H1 (cell line): ENCODE results near the gene SLC38A10. TPM values are rescaled to one million over a fixed set of nuclear protein-coding genes. Genes with fewer than 3 reads are reported as not detected.

Source experiments
- CTCF ChIA-PET: fragments of 300-600 bp; sonication (Branson Sonifier 250); formaldehyde crosslinking; loops from one replicate; lab custom pipeline; 2021; ENCODE audit not compliant: partially characterized antibody; lab: Charles Lee
- POLR2A ChIA-PET: fragments of 300-600 bp; sonication (Branson Sonifier 250); formaldehyde crosslinking; loops from one replicate; lab custom pipeline; 2021; ENCODE audit warnings: inconsistent platforms; ENCODE audit not compliant: partially characterized antibody; lab: Charles Lee
- DNase-seq, 2 experiments: peaks; one replicate each; pipeline versions ENCODE4 v3.0.0 to v3.0.0-alpha.2; 2010 to 2022; ENCODE audit warnings: low spot score in 2 of 2, low read depth in 1 of 2, mixed read lengths in 1 of 2
- FAIRE-seq: peaks from 2 replicates; lab custom pipeline; 2011; peaks lifted over from hg19 to GRCh38; lab: Jason Lieb, UNC
- H2AFZ ChIP-seq: 2 replicates; pipeline ENCODE4 v1.8.1; 2012; ENCODE audit warnings: low read length, inconsistent platforms
- H2AK5ac ChIP-seq: 2 replicates; pipeline ENCODE4 v1.6.1; 2013; ENCODE audit warnings: low read depth, low read length
- H2BK120ac ChIP-seq: replicated peaks from 2 replicates; pipeline ENCODE3; 2013; ENCODE audit warnings: low read depth, low read length, inconsistent platforms
- H2BK12ac ChIP-seq: 2 replicates; pipeline ENCODE4 v1.6.1; 2013; ENCODE audit warnings: low read depth, low read length
- H2BK15ac ChIP-seq: 2 replicates; pipeline ENCODE4 v1.6.1; 2013; ENCODE audit warnings: low read length
- H2BK20ac ChIP-seq: 2 replicates; pipeline ENCODE4 v1.6.1; 2013; ENCODE audit warnings: low read length
- H2BK5ac ChIP-seq: 2 replicates; pipeline ENCODE4 v1.6.1; 2013; ENCODE audit warnings: low read depth, low read length
- H3K14ac ChIP-seq: 2 replicates; pipeline ENCODE4 v1.6.1; 2013; ENCODE audit warnings: inconsistent platforms; ENCODE audit not compliant: insufficient read length
- H3K18ac ChIP-seq: 2 replicates; pipeline ENCODE4 v1.6.1; 2013; ENCODE audit warnings: low read length; ENCODE audit errors: extremely low read depth
- H3K23ac ChIP-seq: 2 replicates; pipeline ENCODE4 v1.6.1; 2013; ENCODE audit warnings: inconsistent platforms; ENCODE audit not compliant: insufficient read length
- H3K23me2 ChIP-seq: 2 replicates; pipeline ENCODE4 v1.6.1; 2013; ENCODE audit warnings: low read depth, low read length
- H3K27ac ChIP-seq: 2 replicates; pipeline ENCODE4 v1.6.1; 2011; ENCODE audit warnings: low read depth, low read length, inconsistent platforms
- H3K27me3 ChIP-seq, 4 experiments: replicated peaks in 1 of 4; 1 replicate in 1 of 4; 2 replicates in 3 of 4; pipeline versions ENCODE4 v1.6.1 to v1.8.1; 2011 to 2013; ENCODE audit warnings: low read length in 3 of 4, mild to moderate bottlenecking in 3 of 4, inconsistent platforms in 2 of 4, mixed read lengths in 2 of 4, moderate library complexity in 1 of 4; ENCODE audit not compliant: control insufficient read depth in 3 of 4, insufficient read depth in 3 of 4; ENCODE audit errors: extremely low read depth in 1 of 4
- H3K36me3 ChIP-seq, 4 experiments: 2 replicates each; pipeline versions ENCODE4 v1.6.1 to v1.8.1; 2011 to 2013; ENCODE audit warnings: mild to moderate bottlenecking in 4 of 4, low read length in 3 of 4, moderate library complexity in 2 of 4, control low read depth in 1 of 4, inconsistent platforms in 1 of 4; ENCODE audit not compliant: insufficient read depth in 4 of 4, control insufficient read depth in 2 of 4
- H3K4ac ChIP-seq: replicated peaks from 2 replicates; pipeline ENCODE3; 2013; ENCODE audit warnings: low read length, low read depth, mixed read lengths, inconsistent platforms; ENCODE audit not compliant: insufficient read length
- H3K4me1 ChIP-seq, 4 experiments: replicated peaks in 1 of 4; 1 replicate in 1 of 4; 2 replicates in 3 of 4; pipeline versions ENCODE4 v1.6.1 to v1.8.1; 2011 to 2013; ENCODE audit warnings: low read length in 3 of 4, inconsistent platforms in 2 of 4, mixed read lengths in 1 of 4; ENCODE audit not compliant: insufficient read depth in 4 of 4, control insufficient read depth in 3 of 4
- H3K4me2 ChIP-seq, 2 experiments: 2 replicates each; pipeline versions ENCODE4 v1.6.1 to v1.8.1; 2011 to 2013; ENCODE audit warnings: low read depth in 2 of 2, low read length in 2 of 2, control low read depth in 1 of 2, inconsistent platforms in 1 of 2, mild to moderate bottlenecking in 1 of 2; ENCODE audit not compliant: insufficient read depth in 1 of 2
- H3K4me3 ChIP-seq, 4 experiments: fragments of 200-600, 300-600 bp in 1 of 4; sonication (generic), shearing (Covaris generic), sonication (Bioruptor Twin) in 1 of 4; 2 replicates each; pipeline versions ENCODE4 v1.5.1 to v1.8.1; 2011 to 2016; ENCODE audit warnings: low read length in 4 of 4, low read depth in 3 of 4, control low read depth in 2 of 4, inconsistent platforms in 2 of 4, mild to moderate bottlenecking in 2 of 4, mixed read lengths in 1 of 4, moderate library complexity in 1 of 4; ENCODE audit not compliant: insufficient read depth in 2 of 4; ENCODE audit errors: extremely low read depth in 1 of 4
- H3K56ac ChIP-seq: replicated peaks from 2 replicates; pipeline ENCODE3; 2013; ENCODE audit warnings: low read depth, mild to moderate bottlenecking, mixed read lengths, low read length, inconsistent platforms; ENCODE audit not compliant: insufficient read length
- H3K79me1 ChIP-seq: 2 replicates; pipeline ENCODE4 v1.6.1; 2013; ENCODE audit warnings: low read depth, low read length, control low read depth
- H3K79me2 ChIP-seq, 2 experiments: 2 replicates each; pipeline versions ENCODE4 v1.6.1 to v1.8.1; 2012 to 2013; ENCODE audit warnings: low read length in 2 of 2, mild to moderate bottlenecking in 2 of 2, inconsistent platforms in 1 of 2; ENCODE audit not compliant: insufficient read depth in 2 of 2, control insufficient read depth in 1 of 2
- H3K9ac ChIP-seq, 4 experiments: replicated peaks in 1 of 4; 1 replicate in 1 of 4; 2 replicates in 3 of 4; pipeline versions ENCODE4 v1.6.1 to v1.8.1; 2011 to 2013; ENCODE audit warnings: low read depth in 3 of 4, low read length in 3 of 4, control low read depth in 2 of 4, mild to moderate bottlenecking in 2 of 4, moderate library complexity in 2 of 4, inconsistent platforms in 1 of 4; ENCODE audit errors: extremely low read depth in 1 of 4
- H3K9me3 ChIP-seq, 2 experiments: 2 replicates each; pipeline versions ENCODE4 v1.6.1 to v1.8.1; 2012 to 2013; ENCODE audit warnings: mild to moderate bottlenecking in 2 of 2, moderate library complexity in 2 of 2, control low read depth in 1 of 2, inconsistent platforms in 1 of 2, low read depth in 1 of 2, low read length in 1 of 2, mixed read lengths in 1 of 2; ENCODE audit not compliant: insufficient read depth in 2 of 2
- H4K20me1 ChIP-seq, 2 experiments: replicated peaks in 1 of 2; 2 replicates each; pipeline versions ENCODE3 to v1.8.1; 2011 to 2013; ENCODE audit warnings: inconsistent platforms in 2 of 2, low read length in 2 of 2, mild to moderate bottlenecking in 1 of 2; ENCODE audit not compliant: insufficient read depth in 2 of 2, control insufficient read depth in 1 of 2
- H4K5ac ChIP-seq: 2 replicates; pipeline ENCODE4 v1.6.1; 2013; ENCODE audit warnings: low read length, low read depth, mixed read lengths, inconsistent platforms; ENCODE audit not compliant: insufficient read length
- H4K8ac ChIP-seq: 2 replicates; pipeline ENCODE4 v1.8.0; 2013; ENCODE audit warnings: mild to moderate bottlenecking, moderate library complexity, low read length, inconsistent platforms; ENCODE audit not compliant: insufficient read depth; ENCODE audit errors: extremely low read depth
- H4K91ac ChIP-seq: replicated peaks from 2 replicates; pipeline ENCODE3; 2013; ENCODE audit warnings: low read length, mixed read lengths, inconsistent platforms; ENCODE audit not compliant: insufficient read length
- BCL11A ChIP-seq, 2 experiments: IDR thresholded peaks; one replicate each; pipeline ENCODE4 v1.6.1; 2011; ENCODE audit warnings: low read depth in 2 of 2, low read length in 2 of 2, mild to moderate bottlenecking in 2 of 2
- CREB1 ChIP-seq: IDR thresholded peaks from 2 replicates; pipeline ENCODE4 v1.6.1; 2012; ENCODE audit warnings: inconsistent platforms
- KDM1A ChIP-seq: fragments of 200-600, 300-600 bp; sonication (generic); IDR thresholded peaks from 2 replicates; pipeline ENCODE4 v1.7.1; 2016; ENCODE audit warnings: mild to moderate bottlenecking, low read length, borderline replicate concordance
- POLR2A ChIP-seq, 2 experiments: IDR thresholded peaks; 1 replicate in 1 of 2; 2 replicates in 1 of 2; pipeline ENCODE4 v1.6.1; 2011; ENCODE audit warnings: low read depth in 2 of 2, low read length in 2 of 2, mild to moderate bottlenecking in 2 of 2; ENCODE audit errors: control extremely low read depth in 1 of 2
- POLR2AphosphoS5 ChIP-seq: IDR thresholded peaks from 2 replicates; pipeline ENCODE4 v1.6.1; 2011; ENCODE audit warnings: low read depth, low read length
- SIX5 ChIP-seq: IDR thresholded peaks from 2 replicates; pipeline ENCODE4 v1.6.1; 2011; ENCODE audit warnings: mild to moderate bottlenecking, low read depth, low read length
- SP2 ChIP-seq: IDR thresholded peaks from 2 replicates; pipeline ENCODE4 v1.6.1; 2012; ENCODE audit warnings: mild to moderate bottlenecking, low read length, inconsistent platforms
- WGBS, 2 experiments: shearing (Covaris generic) in 1 of 2; methylation state at CpG; one replicate each; pipeline versions ENCODE4 v1.1.6 to v1.1.7; 2013 to 2015; ENCODE audit warnings: low lambda C conversion rate in 2 of 2, mixed read lengths in 2 of 2, inconsistent platforms in 1 of 2, low coverage in 1 of 2, missing lambda C conversion rate in 1 of 2; ENCODE audit not compliant: insufficient replicate concordance in 2 of 2, insufficient coverage in 1 of 2, insufficient read length in 1 of 2; ENCODE audit errors: extremely low coverage in 1 of 2, missing lambda C conversion rate in 1 of 2; 5-methylcytosine and 5-hydroxymethylcytosine counted together
- polyA plus RNA-seq, 7 experiments: library from polyadenylated mRNA; depleted of rRNA in 3 of 7; stranded (reverse) in 5 of 7; unstranded in 2 of 7; fragments of >200 nt in 5 of 7; fragments of 200-250 nt in 2 of 7; gene quantifications; 1 replicate in 5 of 7; 2 replicates in 1 of 7; 4 replicates in 1 of 7; pipeline versions ENCODE4 v1.2.1 to v1.2.3, GENCODE V29; 2011 to 2013; ENCODE audit warnings: missing spikeins in 2 of 7, mixed read lengths in 2 of 7
- total RNA-seq: library from RNA; stranded (reverse); fragmentation: NEBNext Ultra II Directional; extraction: Animal tissue kit (Norgen Biotek cat#: 25700); gene quantifications from 2 replicates; pipeline ENCODE4 v1.2.1, GENCODE V29; 2021
- TF ChIP-seq, protein P1 (sequence below): IDR thresholded peaks from 2 replicates; pipeline ENCODE4 v1.6.1; 2012; ENCODE audit warnings: inconsistent platforms

SLC38A10 gene
- total and polyA plus RNA-seq, 2 of the 8 experiments (the other 6 are each of a cell fraction or from before 2014, with no cell fraction given): 26.4 to 41.0 TPM

DNA sequence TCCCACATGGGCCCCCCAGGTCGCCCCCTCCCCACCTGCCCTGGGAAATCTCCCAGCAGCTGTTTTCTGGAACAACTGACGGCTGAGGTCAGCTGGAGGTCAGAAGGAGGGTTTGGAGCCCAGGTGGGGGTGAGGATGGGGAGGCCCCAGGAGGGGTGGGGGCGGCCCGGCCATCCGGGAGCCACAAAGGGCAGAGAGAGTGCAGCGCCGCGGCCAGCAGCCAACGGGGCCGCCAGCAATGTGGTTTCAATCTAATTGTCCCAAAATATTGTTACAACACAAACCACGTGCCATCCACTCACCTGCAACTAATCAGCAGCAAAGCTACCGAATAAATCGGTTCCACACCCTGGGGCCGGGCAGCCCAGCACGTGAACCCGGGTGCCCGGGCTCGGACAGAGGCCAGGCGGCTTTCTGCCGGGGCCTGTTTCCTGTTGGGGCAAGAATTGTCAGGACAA is 28.3 kb upstream of the SLC38A10 start:
- H3K4me2 ChIP-seq: no peak overlapping the region
- no peak overlapping the region for H2BK5ac ChIP-seq
- peaks cover 0 to 3% (median 3%) of the 10 kb centered on the region in 4 experiments; a peak in 6 of 7 replicates for H3K4me1 ChIP-seq
- WGBS, 2 experiments: 93% methylated on average over 18 of the region's 20 CpGs; no CpG with 5 or more reads in 1 of the 2 experiments
- H3K27ac ChIP-seq: no peak overlapping the region
- no peak overlapping the region for H4K5ac ChIP-seq
- no peaks in the 10 kb centered on the region for H3K23me2 ChIP-seq
- no peak overlapping the region for H2BK12ac ChIP-seq
- no peaks in the 10 kb centered on the region for H3K9me3 ChIP-seq
- FAIRE-seq (no peak), DNase-seq (no peak)
- H3K4ac ChIP-seq: no peak overlapping the region
- ChIA-PET CTCF (interaction anchor here (0.7 to 7.2 kb wide), 8 partner anchors 11 to 161 kb away, joined by 3 to 80 read pairs (median 6); no protein-coding TSS in a partner anchor), POLR2A (interaction anchor here (2.6 kb wide), 1 partner anchor 188 kb away, joined by 11 read pairs; the partner anchor contains the start of gene ACTG1)
- H2AK5ac ChIP-seq: no peak overlapping the region
- no peak overlapping the region for H3K56ac ChIP-seq
- peaks cover 0 to 2% of the 10 kb centered on the region in 2 experiments for H4K20me1 ChIP-seq
- H2AFZ ChIP-seq: no peak overlapping the region
- no peak overlapping the region for H4K91ac ChIP-seq
- no peak overlapping the region for H3K14ac ChIP-seq
- no peak overlapping the region for H2BK120ac ChIP-seq
- H3K23ac ChIP-seq: no peak overlapping the region
- H3K79me1 ChIP-seq: no peaks in the 10 kb centered on the region
- H2BK15ac ChIP-seq: no peak overlapping the region
- H3K36me3 ChIP-seq: no peaks in the 10 kb centered on the region
- no peak overlapping the region for H4K8ac ChIP-seq
- 0 out of 7 replicates have a peak, but pooled peaks cover 0 to 2% (median 0%) of the 10 kb centered on the region in 4 experiments for H3K27me3 ChIP-seq
- H3K79me2 ChIP-seq: no peaks in the 10 kb centered on the region
- no peak overlapping the region for H3K4me3 ChIP-seq
- no peak overlapping the region for H3K9ac ChIP-seq
- no peak overlapping the region for H3K18ac ChIP-seq
- no peak overlapping the region for H2BK20ac ChIP-seq
- TF ChIP-seq POLR2A (IDR thresholded peaks at IDR 0.05; ENCODE audit: control extremely low read depth in 1 of 2, low read depth in 2 of 2, low read length in 2 of 2) (no peak), SP2 (no peak), POLR2AphosphoS5 (no peak), CREB1 (no peak), KDM1A (no peak), BCL11A (IDR thresholded peaks at IDR 0.05; ENCODE audit: low read depth in 2 of 2, low read length in 2 of 2) (no peak), SIX5 (no peak)
- TF ChIP-seq, protein P1, sequence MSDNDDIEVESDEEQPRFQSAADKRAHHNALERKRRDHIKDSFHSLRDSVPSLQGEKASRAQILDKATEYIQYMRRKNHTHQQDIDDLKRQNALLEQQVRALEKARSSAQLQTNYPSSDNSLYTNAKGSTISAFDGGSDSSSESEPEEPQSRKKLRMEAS: no peak
